GM12878 (cell line): ENCODE measurements around the gene EPHB1.

Experiments used
- CEBPB ChIP-seq, 2 experiments: fragments of 150-350 bp in 1 of 2; IDR thresholded peaks; 2 replicates each; pipeline ENCODE4 v1.6.1; 2012 to 2014; ENCODE audit warnings: low read depth in 2 of 2, low read length in 2 of 2, borderline replicate concordance in 1 of 2, inconsistent platforms in 1 of 2
- RELA ChIP-seq: fragments of 450-650 bp; IDR thresholded peaks from 2 replicates; pipeline ENCODE4 v1.8.0; 2014; ENCODE audit warnings: borderline replicate concordance; ENCODE audit not compliant: partially characterized antibody

- TF ChIP-seq RELA (no peak), CEBPB (IDR thresholded peaks at IDR 0.05; ENCODE audit: borderline replicate concordance in 1 of 2, low read depth in 2 of 2, low read length in 2 of 2) (no peak)
These were observed 298.1 kb downstream of the EPHB1 start for GRCh38 chr3:135093121-135093520.
